Transverse colon (tissue), 4 donors: Measurements from ENCODE around the gene EGFR. TPM values are rescaled to one million over a fixed set of nuclear protein-coding genes. Genes with fewer than 3 reads are reported as not detected.
A peak's percentile ranks its signal among the peaks of the same experiment; 100 is the strongest.

Experiments
- DNase-seq: peaks from one replicate; pipeline ENCODE4 v3.0.0-alpha.2; 2019
- H3K27ac ChIP-seq, 4 donors: fragments of 200-600 bp; sonication (generic); 2 replicates each; pipeline ENCODE4 v1.5.1; 2016 to 2018; ENCODE audit warnings: inconsistent platforms in 4 of 4
- H3K27me3 ChIP-seq: fragments of 200-600 bp; sonication (generic); 2 replicates; pipeline ENCODE4 v1.5.1; 2017; ENCODE audit warnings: inconsistent platforms
- H3K36me3 ChIP-seq, 4 donors: fragments of 200-600 bp; sonication (generic); 2 replicates each; pipeline ENCODE4 v1.5.1; 2017 to 2019; ENCODE audit warnings: inconsistent platforms in 4 of 4
- H3K4me1 ChIP-seq, 4 donors: fragments of 200-600 bp; sonication (generic); 2 replicates each; pipeline ENCODE4 v1.5.1; 2017 to 2020; ENCODE audit warnings: inconsistent platforms in 4 of 4
- H3K4me3 ChIP-seq, 4 donors: fragments of 200-600 bp; sonication (generic); 1 replicate in 1 of 4; 2 replicates in 3 of 4; pipeline versions ENCODE4 v1.5.1 to v1.6.1; 2017 to 2019; ENCODE audit warnings: inconsistent platforms in 4 of 4
- H3K9me3 ChIP-seq, 2 donors: fragments of 200-600 bp; sonication (generic); 2 replicates each; pipeline ENCODE4 v1.5.1; 2017 to 2019; ENCODE audit warnings: inconsistent platforms in 2 of 2
- EP300 ChIP-seq: sonication (generic); formaldehyde crosslinking; IDR thresholded peaks from one replicate; pipeline ENCODE4 v1.6.1; 2017; ENCODE audit warnings: antibody characterized with exemption, low read depth
- POLR2A ChIP-seq: fragments of 450-650 bp; IDR thresholded peaks from one replicate; pipeline ENCODE4 v1.6.1; 2016; ENCODE audit warnings: antibody characterized with exemption, mild to moderate bottlenecking, moderate library complexity
- POLR2AphosphoS5 ChIP-seq, 3 donors: sonication (generic); formaldehyde crosslinking; IDR thresholded peaks; one replicate each; pipeline ENCODE4 v1.6.1; 2016; ENCODE audit warnings: antibody characterized with exemption in 3 of 3
- WGBS, 2 donors: methylation state at CpG; one replicate each; pipeline ENCODE4 v1.1.5; 2018; ENCODE audit warnings: low coverage in 1 of 2; 5-methylcytosine and 5-hydroxymethylcytosine counted together
- in situ Hi-C, 4 donors: fragments of 200-750 bp; cut with MboI; loops; one replicate each; pipeline versions ENCODE4 v1.15.0 to v1.15.1; 2017; ENCODE audit warnings: low sequenced_read_pairs in 3 of 4, low pct_ligation_motif_present in 1 of 4, low pct_unique_long_range_greater_than_20kb in 1 of 4
- intact Hi-C: fragments of 100-400 bp; cut with DNase I; formaldehyde crosslinking; loops from one replicate; pipeline ENCODE4 v1.15.1; 2023; ENCODE audit warnings: low total_unique reads
- total RNA-seq, 4 donors: library from RNA; depleted of rRNA; stranded (reverse); fragments of >200 nt; gene quantifications; one replicate each; pipeline ENCODE4 v1.1.0, GENCODE V29; 2016
- TF ChIP-seq, protein P1 (sequence below), 5 experiments: fragments of 200-600 bp in 3 of 5; fragments of 450-650 bp in 2 of 5; sonication (generic) in 3 of 5; IDR thresholded peaks; 1 replicate in 2 of 5; 2 replicates in 3 of 5; pipeline ENCODE4 v1.5.1; 2016 to 2017; ENCODE audit warnings: antibody characterized with exemption in 5 of 5, inconsistent platforms in 3 of 5, mild to moderate bottlenecking in 2 of 5, moderate library complexity in 1 of 5

The EGFR gene
- total RNA-seq, 4 donors from 2014 or later = 40.0 to 85.7 (median 72.9) TPM

DNA sequence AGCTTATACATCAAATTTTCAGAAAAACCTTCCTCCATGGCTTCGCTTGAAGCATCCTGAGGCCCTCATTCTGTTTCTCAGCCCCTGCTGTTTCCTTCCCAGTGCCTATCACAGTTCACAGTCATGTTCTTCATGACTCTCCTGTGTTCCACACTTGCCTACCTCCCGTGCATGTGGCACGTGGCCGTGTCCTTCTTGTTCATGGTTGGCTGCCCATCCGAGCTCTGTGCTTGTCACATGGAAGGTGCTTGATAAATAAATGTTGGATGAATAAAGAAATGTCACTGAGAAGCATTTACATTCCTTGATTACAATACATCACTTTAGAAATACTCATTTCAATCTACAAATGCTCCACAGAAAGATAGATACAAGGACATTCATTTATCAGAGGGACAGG, 23.7 kb upstream of the EGFR start:
- DNase-seq = no peak
- in situ Hi-C loops (no loop called here), intact Hi-C loops (no loop called here)
- no peak for TF ChIP-seq POLR2A
- TF ChIP-seq EP300 = no peak
- TF ChIP-seq POLR2AphosphoS5 (IDR thresholded peaks at IDR 0.05) = no peak
- TF ChIP-seq, protein P1, sequence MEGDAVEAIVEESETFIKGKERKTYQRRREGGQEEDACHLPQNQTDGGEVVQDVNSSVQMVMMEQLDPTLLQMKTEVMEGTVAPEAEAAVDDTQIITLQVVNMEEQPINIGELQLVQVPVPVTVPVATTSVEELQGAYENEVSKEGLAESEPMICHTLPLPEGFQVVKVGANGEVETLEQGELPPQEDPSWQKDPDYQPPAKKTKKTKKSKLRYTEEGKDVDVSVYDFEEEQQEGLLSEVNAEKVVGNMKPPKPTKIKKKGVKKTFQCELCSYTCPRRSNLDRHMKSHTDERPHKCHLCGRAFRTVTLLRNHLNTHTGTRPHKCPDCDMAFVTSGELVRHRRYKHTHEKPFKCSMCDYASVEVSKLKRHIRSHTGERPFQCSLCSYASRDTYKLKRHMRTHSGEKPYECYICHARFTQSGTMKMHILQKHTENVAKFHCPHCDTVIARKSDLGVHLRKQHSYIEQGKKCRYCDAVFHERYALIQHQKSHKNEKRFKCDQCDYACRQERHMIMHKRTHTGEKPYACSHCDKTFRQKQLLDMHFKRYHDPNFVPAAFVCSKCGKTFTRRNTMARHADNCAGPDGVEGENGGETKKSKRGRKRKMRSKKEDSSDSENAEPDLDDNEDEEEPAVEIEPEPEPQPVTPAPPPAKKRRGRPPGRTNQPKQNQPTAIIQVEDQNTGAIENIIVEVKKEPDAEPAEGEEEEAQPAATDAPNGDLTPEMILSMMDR (IDR thresholded peaks at IDR 0.05) = no peak
- Histone ChIP-seq H3K27me3 (no peaks in the 10 kb centered on the region), H3K9me3 (no peaks in the 10 kb centered on the region), H3K4me3 (no peak overlapping the region), H3K4me1 (peaks cover 0 to 5% (median 0%) of the 10 kb centered on the region in 4 donors), H3K36me3 (no peaks in the 10 kb centered on the region), H3K27ac (no peak overlapping the region)
- 85 to 100% methylated on average over 5 of the region's 5 CpGs for WGBS, 2 donors

DNA sequence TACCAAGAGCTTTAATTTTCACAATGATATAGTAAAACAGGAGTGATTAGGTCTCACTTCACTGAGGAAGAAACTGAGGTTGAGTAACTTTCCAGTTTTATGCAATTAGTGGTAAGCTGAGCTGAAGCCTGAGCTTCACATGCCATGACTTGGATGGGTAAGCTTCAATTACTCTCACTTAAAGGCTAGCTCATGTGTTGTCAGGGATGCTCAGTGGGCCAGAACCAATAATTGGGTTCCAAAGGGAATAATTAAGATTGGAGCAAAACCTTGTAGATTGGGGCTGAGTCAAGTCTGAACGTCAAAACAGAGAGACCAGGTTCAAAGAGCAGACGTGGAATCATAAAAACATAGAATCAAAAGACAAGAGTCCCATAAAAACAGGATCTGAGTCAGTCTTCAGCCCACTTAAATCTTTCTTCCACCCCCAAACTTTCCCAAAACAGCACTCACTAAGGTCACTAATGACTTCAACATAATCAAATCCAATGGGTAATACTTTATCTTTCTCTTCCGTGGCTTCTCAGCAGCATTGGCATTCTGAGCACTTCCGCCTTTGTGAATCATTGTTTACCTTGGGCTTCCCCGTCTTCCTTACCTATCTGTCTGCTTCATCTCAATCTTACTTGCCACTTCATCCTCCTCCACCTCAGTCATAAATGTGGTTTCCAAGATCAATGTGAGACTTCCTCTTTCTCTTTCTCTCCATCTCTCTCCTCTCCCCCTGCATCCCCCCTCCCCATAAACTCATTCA, 23.0 kb upstream of the EGFR start:
- no peaks in the 10 kb centered on the region for H3K27me3 ChIP-seq
- 29 to 32% methylated on average over 5 of the region's 5 CpGs for whole genome bisulfite sequencing, 2 donors
- no peaks in the 10 kb centered on the region for H3K9me3 ChIP-seq
- no peak overlapping the region for H3K4me3 ChIP-seq
- H3K36me3 ChIP-seq = no peaks in the 10 kb centered on the region
- intact Hi-C loops = no loop called here
- H3K27ac ChIP-seq = peak overlapping the region in 1 of 4 donors; percentile 8
- in situ Hi-C loops = no loop called here
- H3K4me1 ChIP-seq = peaks cover 0 to 5% (median 0%) of the 10 kb centered on the region in 4 donors
- TF ChIP-seq POLR2AphosphoS5 (IDR thresholded peaks at IDR 0.05) (peak in 1 of 3 donors; percentile 24), POLR2A (no peak)
- DNase-seq = no peak

DNA sequence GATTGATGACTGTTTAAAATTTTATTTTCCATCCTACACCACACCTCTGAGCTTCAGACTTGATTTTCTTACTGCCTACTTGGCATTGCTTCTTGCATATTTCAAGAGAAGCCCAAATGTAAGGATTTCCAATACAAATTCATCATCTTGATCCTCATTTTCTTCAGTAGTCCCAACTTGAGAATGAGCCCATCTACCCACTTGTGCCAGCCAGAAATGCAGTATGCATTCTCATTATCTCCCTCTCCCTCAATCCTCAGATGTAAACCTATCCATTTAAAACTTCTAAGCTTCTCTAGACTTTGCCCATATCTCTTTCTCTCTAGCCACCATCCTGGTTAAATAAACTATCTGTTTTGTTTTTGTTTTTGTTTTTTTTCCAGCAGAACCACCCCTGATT, 22.4 kb upstream of the EGFR start:
- Histone ChIP-seq H3K9me3 (no peaks in the 10 kb centered on the region), H3K4me1 (peaks cover 0 to 5% (median 0%) of the 10 kb centered on the region in 4 donors), H3K27ac (no peak overlapping the region), H3K27me3 (no peaks in the 10 kb centered on the region), H3K36me3 (no peaks in the 10 kb centered on the region), H3K4me3 (no peak overlapping the region)
- intact Hi-C loops (no loop called here), in situ Hi-C loops (no loop called here)
- no peak for TF ChIP-seq POLR2A
- no peak for TF ChIP-seq POLR2AphosphoS5 (IDR thresholded peaks at IDR 0.05)
- no peak for TF ChIP-seq EP300
- TF ChIP-seq, protein P1 (IDR thresholded peaks at IDR 0.05) = no peak
- no peak for DNase-seq

DNA sequence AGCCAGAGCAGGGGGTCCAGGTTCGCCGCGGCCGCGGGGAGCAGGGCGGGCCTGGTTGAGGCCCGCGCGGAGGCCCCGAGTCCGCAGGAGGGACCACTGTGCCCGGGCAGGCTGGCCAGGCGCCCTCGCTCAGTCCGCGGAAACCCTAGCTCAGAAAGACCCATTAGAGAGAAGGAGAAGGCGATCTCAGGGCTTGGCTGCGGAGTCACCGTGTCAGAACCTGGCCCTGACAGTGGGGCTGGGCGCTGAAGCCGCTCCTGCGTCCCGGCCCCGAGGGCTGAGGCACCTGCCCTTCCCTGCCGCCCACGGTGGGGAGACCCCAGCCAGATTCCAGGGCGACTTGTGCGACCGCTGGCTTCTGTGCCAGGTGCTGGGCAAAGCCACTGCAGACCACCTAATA, 14.2 kb upstream of the EGFR start:
- no peak overlapping the region for H3K27ac ChIP-seq
- H3K36me3 ChIP-seq = no peaks in the 10 kb centered on the region
- H3K4me3 ChIP-seq = no peak overlapping the region
- H3K27me3 ChIP-seq = no peaks in the 10 kb centered on the region
- no peak for DNase-seq
- intact Hi-C loops = no loop called here
- H3K9me3 ChIP-seq = no peaks in the 10 kb centered on the region
- WGBS, 2 donors = 96% methylated on average over 15 of the region's 29 CpGs; no CpG with 5 or more reads in 1 of the 2 donors
- in situ Hi-C loops = loop anchor here in 3 of 4 donors (25.0 kb wide), 2 partner anchors 217 to 1033 kb away; no protein-coding TSS in a partner anchor
- TF ChIP-seq EP300 (no peak), POLR2AphosphoS5 (IDR thresholded peaks at IDR 0.05) (no peak), POLR2A (no peak)
- TF ChIP-seq, protein P1 (IDR thresholded peaks at IDR 0.05) = no peak
- no peaks in the 10 kb centered on the region for H3K4me1 ChIP-seq
